ENCODE data around the gene MIB2.
A peak's percentile ranks its signal among the peaks of the same experiment; 100 is the strongest.
"Not testable (repeated sequence)": the region's sequence is repeated elsewhere in the genome, so short reads cannot be mapped to it uniquely, and the experiment has no call there.

MIB2 gene

DNA sequence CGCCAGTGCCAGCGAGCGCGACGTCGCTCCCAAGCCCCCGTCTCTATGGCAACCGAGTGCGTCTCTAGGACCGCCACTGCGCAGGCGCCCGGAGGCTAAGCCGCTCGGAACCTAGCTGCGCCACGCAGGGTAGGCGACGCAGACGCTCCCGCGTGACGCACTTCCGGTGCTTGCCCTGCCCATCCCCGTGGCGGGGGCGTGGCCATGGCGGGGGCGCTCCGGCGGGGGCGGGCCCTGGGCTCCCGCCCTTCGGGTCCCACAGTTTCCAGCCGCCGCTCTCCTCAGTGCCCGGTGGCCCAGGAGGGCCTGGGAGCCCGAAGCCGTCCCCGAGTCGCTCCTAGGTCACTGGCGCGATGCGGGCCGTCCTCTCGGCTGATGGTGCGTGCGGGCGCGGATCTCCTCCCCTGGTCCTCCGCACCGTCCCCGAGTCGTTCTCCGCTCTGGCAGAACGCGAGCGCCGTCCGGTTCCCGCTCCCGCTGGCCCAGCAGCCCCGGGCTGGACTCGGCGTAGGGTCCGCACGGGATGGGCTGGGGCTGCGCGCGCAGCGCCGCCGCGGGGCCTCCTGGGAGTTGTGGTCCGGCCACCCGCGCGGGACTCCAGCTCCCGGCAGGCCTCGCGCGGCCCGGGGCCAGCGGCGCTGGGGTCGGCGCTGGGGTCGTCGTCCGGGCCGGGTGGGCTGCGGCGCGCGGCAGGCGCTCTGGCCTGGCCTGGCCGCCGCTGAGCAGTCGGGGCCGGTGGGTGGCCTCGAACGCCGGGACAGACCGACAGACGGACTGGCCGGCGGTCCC lies at the start of gene MIB2:
MIB2 (plus strand) TSS at position 245 of the 789 bp plus-strand sequence. CDS start 7,953 bp downstream, outside the sequence.
- DNase-seq (peak; percentile 98), ATAC-seq (peak; percentile 88)

DNA sequence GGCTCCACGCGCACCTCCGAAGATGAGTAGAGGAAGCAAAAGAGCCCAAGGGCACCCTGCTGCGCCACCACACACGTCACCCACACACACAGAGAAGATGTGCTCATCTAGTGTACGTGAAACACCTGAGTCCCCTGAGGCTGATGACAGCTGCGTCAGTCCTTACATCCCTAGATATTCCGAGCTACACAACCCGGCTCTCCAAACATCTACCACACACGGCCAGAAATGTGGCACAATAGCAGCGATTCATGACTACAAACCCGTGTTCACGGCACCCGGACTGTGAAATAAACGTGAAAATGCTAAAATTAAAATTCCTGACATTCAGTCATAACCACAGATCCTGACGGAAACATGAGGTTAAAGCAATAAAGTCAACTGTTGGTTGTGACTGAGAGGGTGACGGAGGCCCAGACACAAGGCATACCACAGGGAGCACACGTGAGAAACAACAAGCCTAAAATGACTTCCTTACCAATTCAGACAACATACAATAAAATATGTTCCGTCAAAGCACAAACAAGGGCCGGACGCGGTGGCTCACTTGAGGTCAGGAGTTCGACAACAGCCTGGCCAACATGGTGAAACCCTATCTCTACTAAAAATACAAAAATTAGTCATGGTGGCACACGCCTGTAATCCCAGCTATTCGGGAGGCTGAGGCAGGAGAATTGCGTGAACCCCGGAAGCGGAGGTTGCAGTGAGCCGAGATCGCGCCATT lies 48.0 kb upstream of the MIB2 start:
- DNase-seq = no peak
- ATAC-seq = no peak

- no peak for DNase-seq
- ATAC-seq = no peak
Observed at GRCh38 chr1:1567891-1568291, 47.4 kb upstream of the MIB2 start.

- DNase-seq = no peak
- ATAC-seq = no peak
Observed at GRCh38 chr1:1569341-1569740, 46.0 kb upstream of the MIB2 start.

DNA sequence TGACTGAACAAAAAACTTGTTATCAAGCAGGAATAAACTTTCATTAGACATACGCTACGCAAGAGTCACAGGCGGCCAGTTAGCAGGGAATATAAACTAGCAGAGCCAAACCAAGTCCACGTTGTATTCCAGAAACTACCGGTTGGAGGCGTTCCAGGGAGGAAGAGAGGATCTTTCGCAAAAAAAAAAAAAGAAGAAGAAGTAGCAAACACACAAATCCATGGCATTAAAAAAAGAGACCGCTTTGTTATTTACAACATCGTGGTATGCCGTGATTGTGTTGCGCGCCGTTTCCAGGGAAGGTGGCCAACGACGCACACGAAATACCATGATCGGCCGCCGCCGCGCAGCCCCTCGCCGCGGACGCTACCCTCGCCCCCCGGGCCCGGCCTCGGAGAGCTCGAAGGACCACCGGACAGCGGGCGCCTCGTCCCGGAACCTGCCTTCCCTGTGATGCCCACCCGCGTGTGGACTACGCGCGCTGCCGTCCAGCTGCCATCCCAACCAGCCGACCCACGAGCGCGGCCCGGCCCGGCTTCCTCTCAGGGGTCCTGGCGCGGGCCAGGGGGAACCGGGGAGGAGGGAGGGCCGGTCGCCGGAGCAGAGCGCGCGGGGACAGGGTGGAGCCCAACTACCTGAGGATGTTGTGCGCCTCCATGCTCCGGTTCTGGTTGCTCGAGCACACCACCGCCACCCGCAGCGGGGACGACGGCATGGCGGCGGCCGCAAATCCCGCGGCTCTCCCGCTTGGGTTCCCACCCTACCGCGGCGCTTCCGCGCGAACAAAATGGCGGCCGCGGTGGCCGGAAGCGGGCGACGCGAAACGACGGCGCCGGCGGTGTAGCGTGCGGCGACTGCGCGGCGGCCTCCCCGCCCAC lies 41.2 kb upstream of the MIB2 start:
- DNase-seq (peak; percentile 74), ATAC-seq (peak; percentile 70)

DNA sequence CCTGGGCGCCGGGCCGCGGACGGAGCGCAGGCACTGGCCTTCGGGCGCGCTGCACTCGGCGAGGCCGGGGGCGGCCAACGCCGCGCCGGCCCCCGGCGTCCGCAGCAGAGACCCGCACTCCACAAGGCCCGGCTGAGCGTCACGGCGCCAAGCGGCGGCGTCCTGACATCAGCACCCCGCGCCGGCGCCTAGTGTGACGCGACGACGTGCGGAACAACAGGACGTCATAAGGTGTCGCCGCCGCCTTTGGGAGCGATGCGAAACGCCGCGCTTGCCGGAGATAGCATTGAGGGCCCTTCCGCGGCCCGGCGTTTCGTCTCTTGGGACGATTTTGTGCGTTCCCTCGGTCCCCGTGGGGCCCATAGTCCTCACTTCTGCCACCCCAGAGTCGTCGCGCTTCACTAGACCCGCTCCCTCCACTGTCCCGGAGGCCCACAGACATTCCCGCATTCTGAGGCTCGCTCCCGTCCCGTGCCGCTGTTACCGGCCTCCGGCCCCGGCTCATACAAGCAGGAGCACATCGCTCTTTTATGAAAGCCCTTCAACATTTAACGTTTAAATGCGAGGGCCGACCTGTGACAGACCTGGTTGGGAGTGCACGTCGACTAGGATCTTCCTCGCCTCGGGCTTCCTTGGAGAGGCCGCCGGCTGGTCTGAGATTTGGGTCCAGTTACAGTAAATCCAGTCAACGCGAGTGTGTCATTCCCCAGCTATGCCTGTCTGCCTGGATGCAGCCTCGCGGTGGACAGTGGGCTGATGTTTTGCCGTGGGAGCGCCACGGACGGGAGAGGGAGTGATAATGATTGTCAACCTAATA lies 40.4 kb upstream of the MIB2 start, which contains the start of gene SSU72:
SSU72 (minus strand) TSS at position 143 of the 817 bp plus-strand sequence. CDS start 306 bp downstream, outside the sequence.
- peak; percentile 92 for ATAC-seq
- DNase-seq = peak; percentile 96

DNA sequence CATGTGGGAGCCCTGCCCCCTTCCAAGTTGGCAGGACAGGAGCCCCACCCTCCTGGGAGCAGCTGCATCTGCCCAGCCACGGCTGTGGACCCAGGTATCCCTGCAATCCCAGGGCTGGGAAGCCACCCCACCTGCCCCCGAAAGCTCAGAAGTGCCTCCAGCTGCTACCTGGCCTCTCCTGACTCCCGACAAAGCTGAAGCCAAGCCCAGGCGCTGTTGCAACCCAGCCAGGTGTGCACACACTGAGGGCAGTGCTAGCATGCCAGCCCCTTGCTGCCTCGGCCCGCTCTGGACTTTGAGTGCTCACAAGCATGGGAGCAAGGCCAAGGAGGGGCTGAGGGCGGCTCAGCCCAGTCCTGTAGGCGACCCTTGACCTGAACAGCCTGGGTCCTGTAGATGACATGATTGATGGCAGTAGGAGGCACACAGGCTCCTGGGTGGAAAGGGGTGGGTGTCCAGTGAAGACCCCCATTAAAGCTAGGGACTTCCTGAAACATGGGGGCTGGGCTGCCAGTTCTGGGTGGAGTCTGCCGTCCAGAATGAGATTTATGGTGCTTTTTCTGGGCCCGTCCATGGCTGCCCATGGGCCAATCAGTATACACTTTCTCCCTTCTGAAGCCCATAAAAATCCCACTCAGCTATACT lies 37.8 kb upstream of the MIB2 start:
- ATAC-seq = no peak
- no peak for DNase-seq

DNA sequence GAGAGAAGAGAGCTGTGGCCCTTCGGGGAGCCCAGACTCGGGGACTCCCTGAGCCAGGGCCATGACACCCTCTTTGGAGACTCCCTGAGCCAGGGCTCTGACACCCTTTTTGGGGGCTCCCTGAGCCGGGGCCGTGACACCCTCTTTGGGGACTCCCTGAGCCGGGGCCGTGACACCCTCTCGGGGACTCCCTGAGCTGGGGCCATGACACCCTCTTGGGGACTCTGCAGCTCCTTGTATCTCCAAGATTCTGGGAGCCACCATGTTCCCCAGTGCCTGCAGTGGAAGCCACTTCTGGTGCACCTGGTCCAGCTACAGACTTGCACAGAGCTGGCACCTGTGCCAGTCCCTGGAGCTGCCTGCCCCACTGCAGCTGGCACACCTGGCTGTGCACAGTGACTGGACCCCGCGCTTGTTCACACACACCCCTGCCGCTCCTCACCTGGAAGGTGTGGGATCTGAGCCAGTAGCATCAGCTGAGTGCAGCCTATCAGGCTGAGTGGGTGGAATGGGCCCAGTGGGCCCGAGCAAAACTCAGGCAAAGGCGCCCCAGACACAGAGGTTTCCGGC lies 36.8 kb upstream of the MIB2 start:
- DNase-seq = no peak
- no peak for ATAC-seq

GRCh38 chr1:1582585-1583346 lies 32.5 kb upstream of the MIB2 start:
- DNase-seq = no peak
- ATAC-seq = no peak

- peak; percentile 23 for ATAC-seq
Observed at GRCh38 chr1:1583347-1584010, 31.8 kb upstream of the MIB2 start.

DNA sequence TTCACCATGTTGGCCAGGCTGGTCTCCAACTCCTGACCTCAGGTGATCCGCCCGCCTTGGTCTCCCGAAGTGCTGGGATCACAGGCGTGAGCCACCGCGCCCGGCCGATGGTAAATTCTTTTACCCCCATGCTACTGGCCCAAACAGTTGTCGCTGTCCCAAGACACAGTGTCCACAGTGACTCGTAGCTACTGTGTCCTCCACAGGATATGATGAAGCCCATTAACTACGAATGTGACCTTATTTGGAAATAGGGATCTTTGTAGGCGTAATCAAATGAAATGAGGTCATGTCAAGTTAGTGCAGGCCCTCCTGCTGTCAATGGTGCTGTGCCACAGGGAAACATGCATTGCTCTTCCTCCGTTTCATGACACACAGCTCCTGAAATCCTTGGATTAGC lies 23.8 kb upstream of the MIB2 start:
- DNase-seq (no peak), ATAC-seq (no peak)

More at GRCh38 chr1:1583347-1584010, 31.8 kb upstream of the MIB2 start:
- DNase-seq = no peak

DNA sequence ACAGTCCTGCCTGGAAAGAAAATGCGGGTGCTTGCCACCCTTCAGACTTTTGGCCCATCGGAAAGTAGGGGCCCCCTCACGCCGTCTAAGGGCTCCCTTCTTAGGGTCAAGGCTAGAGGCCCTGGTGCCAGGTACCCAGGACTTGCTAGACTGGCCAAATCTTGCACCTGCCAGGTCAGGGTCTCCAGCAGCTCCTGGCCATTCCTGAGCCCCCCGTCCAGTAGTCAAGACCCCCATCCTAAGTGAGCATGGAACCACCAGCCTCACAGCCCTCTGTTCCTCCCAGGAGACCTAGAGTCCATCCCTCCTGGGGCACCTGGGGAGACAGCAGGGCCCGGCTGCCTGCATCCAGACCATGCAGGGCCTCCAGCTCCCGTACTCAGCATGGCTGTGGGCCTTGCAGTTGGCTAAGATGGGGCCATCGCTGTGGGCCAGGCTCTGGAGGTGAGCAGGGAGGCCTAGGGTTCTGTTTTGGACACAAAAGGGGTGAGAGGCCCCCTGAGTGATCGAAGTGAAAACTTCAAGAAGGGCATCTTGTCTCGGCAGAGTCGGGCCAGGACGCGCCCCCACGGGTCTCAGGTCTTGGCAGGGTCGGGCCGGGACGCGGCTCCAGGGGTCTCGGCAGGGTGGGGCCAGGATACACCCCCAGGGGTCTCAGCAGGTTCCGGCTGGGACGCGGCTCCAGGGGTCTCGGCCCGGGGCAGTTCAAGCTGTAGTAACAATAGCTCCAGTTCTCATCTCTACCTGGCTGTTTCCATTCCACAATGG lies 21.3 kb upstream of the MIB2 start:
- ATAC-seq (no peak), DNase-seq (no peak)

DNA sequence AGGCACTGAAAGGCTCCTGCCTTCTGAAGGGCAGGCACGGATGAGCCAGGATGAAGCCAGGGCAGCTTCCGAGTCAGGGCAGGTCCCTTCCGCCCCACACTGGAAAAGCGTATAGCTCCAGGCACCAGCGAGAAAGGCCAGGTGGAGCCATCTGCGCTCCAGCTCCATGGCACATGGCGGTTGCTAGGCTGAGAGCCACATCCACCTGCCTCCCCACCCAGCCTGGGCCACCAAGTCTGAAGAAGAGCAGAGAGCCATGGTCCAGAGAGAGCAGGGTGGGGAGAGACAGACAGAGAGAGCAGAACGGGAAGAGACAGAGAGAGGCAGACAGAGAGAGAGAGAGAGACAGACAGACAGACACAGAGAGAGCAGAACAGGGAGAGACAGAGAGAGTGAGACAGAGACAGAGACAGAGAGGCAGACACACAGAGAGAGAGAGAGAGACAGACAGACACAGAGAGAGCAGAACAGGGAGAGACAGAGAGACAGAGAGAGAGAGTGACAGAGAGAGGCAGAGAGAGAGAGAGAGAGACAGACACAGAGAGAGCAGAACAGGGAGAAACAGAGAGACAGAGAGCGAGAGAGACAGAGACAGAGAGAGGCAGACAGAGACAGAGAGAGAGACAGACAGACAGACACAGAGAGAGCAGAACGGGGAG lies 20.6 kb upstream of the MIB2 start:
- DNase-seq = no peak
- ATAC-seq = no peak

DNA sequence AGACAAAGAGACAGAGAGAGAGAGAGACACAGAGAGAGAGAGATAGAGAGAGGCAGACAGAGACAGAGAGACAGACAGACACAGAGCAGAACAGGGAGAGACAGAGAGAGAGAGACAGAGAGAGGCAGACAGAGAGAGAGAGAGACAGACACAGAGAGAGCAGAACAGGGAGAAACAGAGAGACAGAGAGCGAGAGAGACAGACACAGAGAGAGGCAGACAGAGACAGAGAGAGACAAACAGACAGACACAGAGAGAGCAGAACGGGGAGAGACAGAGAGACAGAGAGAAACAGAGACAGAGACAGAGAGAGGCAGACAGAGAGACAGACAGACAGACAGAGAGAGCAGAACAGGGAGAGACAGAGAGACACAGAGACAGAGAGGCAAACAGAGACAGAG lies 20.0 kb upstream of the MIB2 start:
- ATAC-seq, DNase-seq: not testable (repeated sequence)

DNA sequence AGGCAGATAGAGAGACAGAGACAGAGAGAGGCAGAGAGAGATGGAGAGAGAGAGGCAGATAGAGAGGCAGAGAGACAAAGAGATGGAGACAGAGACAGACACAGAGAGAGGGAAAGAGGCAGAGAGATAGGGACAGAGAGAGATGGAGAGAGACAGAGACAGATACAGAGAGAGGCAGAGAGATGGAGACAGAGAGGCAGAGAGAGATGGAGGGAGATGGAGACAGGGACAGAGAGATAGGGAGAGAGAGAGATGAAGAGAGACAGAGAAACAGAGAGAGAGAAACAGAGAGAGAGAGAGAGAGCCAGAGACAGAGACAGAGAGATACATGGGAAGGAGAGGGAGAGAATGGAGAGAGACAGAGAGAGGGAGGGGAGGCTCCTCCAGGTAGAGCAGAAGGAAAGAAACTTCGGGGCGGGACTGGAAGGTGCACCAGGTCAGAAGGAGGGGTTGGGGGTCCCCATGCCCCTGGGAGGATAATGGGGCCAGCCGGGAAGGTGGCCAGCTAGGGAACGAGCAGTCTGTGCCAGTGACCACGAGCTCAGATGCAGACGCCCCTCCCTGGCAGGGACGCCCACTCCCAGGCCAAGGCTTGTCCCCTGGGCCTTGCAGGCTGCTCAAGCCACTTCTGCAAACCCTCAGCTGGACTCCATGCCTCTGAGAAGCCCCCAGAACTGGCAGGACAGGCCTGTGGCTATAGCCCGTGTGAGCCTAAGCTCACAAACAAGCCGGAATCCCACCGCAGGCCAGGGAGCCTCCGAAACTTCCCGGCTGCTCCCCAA lies 18.6 kb upstream of the MIB2 start:
- ATAC-seq (no peak), DNase-seq (no peak)

DNA sequence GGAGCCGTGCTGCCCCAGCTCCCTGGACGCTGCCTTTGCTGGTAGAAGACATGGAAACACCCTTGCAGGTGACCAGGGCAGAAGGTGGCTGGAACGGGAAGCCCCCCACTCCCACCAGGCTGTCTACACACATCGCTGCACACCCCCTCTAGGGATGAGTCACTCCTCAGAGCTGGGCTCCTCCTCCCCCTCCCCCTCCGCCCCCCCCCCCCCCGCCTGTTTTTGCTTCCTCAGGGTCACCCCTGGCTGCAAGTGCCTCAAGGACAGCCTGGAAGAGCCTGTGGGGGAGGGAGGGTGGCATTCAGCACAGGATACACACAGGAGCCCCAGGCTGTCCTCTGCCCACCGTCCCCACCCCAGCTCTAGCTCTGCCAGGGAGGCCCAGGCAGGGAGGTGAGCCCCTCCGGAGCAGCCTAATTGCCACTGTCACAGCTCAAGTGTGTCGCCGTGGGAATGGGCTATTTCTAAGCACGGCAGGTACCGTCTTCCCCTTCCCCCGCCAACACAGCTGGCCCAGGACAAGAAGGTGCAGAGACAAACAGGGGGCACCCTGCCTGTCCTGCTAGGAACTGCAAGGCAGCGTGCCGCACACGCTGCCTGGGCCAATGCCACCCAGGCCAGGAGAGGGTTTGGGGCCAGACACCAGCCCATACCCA lies 17.9 kb upstream of the MIB2 start:
- DNase-seq = peak; percentile 32

More for the DNA sequence above, 17.9 kb upstream of the MIB2 start:
- ATAC-seq = peak; percentile 44
